ENCODE results near the gene FKBP11. TPM values are rescaled to one million over a fixed set of nuclear protein-coding genes. Genes with fewer than 3 reads are reported as not detected.
"Not testable (repeated sequence)": the region's sequence is repeated elsewhere in the genome, so short reads cannot be mapped to it uniquely, and the experiment has no call there.

FKBP11 gene
- total RNA-seq, 1 experiment from 2014 or later: 83.2 TPM

GRCh38 chr12:48910196-48910595 lies 15.1 kb downstream of the FKBP11 start:
- intact Hi-C loops (cut with micrococcal nuclease; ENCODE audit: unreplicated experiment): loop anchor here (1.0 kb wide), 2 partner anchors 14 to 19 kb away; no protein-coding TSS in a partner anchor
- H3K27me3 ChIP-seq (replicated peaks; ENCODE audit: control insufficient read depth, insufficient read depth, low read length): no peaks in the 10 kb centered on the region
- H3K36me3 ChIP-seq (ENCODE audit: control insufficient read depth, insufficient read depth, low read length): no peaks in the 10 kb centered on the region
- TF ChIP-seq CTCF (IDR thresholded peaks at IDR 0.05; ENCODE audit: insufficient read depth in 1 of 2, low read depth in 1 of 2, low read length in 1 of 2, severe bottlenecking in 1 of 2, unreplicated experiment in 1 of 2): no peak
- BruUV-seq (replicated peaks): no TSS peak
- CTCF ChIA-PET: interaction anchor here (1.1 to 2.4 kb wide), 4 partner anchors 11 to 57 kb away, joined by 4 to 23 read pairs (median 7); partner anchors contain the start of gene FKBP11
- Mint-ChIP-seq H3K27ac (ENCODE audit: unreplicated experiment) (no peak overlapping the region), H3K27me3 (ENCODE audit: insufficient read depth, unreplicated experiment) (no peaks in the 10 kb centered on the region), H3K4me1 (ENCODE audit: low read depth, unreplicated experiment) (peaks cover 23% of the 10 kb centered on the region), H3K36me3 (ENCODE audit: insufficient read depth, unreplicated experiment) (peaks cover 6% of the 10 kb centered on the region), H3K4me3 (ENCODE audit: unreplicated experiment) (peak overlapping the region; percentile 6), H3K9me3 (ENCODE audit: unreplicated experiment) (no peaks in the 10 kb centered on the region)
- DNase-seq: peak; percentile 68
- no peak overlapping the region for H3K4me3 ChIP-seq (ENCODE audit: low read depth, low read length)
- H3K9me3 ChIP-seq: no peaks in the 10 kb centered on the region
- POLR2A ChIA-PET: interaction anchor here (0.7 to 2.1 kb wide), 3 partner anchors 15 to 120 kb away, joined by 3 to 7 read pairs (median 5); partner anchors contain the start of gene FKBP11
- H3K4me1 ChIP-seq: peaks cover 43% of the 10 kb centered on the region

GRCh38 chr12:48909698-48910097 lies 15.6 kb downstream of the FKBP11 start:
- peaks cover 23% of the 10 kb centered on the region for H3K4me1 Mint-ChIP-seq (ENCODE audit: low read depth, unreplicated experiment)
- H3K9me3 Mint-ChIP-seq (ENCODE audit: unreplicated experiment); H3K9me3 ChIP-seq; DNase-seq; H3K27me3 Mint-ChIP-seq (ENCODE audit: insufficient read depth, unreplicated experiment); BruUV-seq (replicated peaks); H3K36me3 Mint-ChIP-seq (ENCODE audit: insufficient read depth, unreplicated experiment); H3K27me3 ChIP-seq (replicated peaks; ENCODE audit: control insufficient read depth, insufficient read depth, low read length); H3K4me3 ChIP-seq (ENCODE audit: low read depth, low read length); H3K27ac Mint-ChIP-seq (ENCODE audit: unreplicated experiment); H3K36me3 ChIP-seq (ENCODE audit: control insufficient read depth, insufficient read depth, low read length): not testable (repeated sequence)
- peaks cover 43% of the 10 kb centered on the region for H3K4me1 ChIP-seq
- intact Hi-C loops (cut with micrococcal nuclease; ENCODE audit: unreplicated experiment): loop anchor here (1.0 kb wide), 2 partner anchors 15 to 18 kb away; no protein-coding TSS in a partner anchor
- POLR2A ChIA-PET: interaction anchor here (0.7 to 2.1 kb wide), 4 partner anchors 15 to 120 kb away, joined by 3 to 7 read pairs (median 4); partner anchors contain the start of gene FKBP11
- CTCF ChIA-PET: interaction anchor here (1.1 to 2.4 kb wide), 4 partner anchors 12 to 57 kb away, joined by 4 to 23 read pairs (median 7); partner anchors contain the start of gene FKBP11
- peak overlapping the region; percentile 6 for H3K4me3 Mint-ChIP-seq (ENCODE audit: unreplicated experiment)

- DNase-seq: no peak
- ChIA-PET POLR2A (no interaction called here), CTCF (interaction anchor here (1.0 to 1.1 kb wide), 3 partner anchors 16 to 54 kb away, joined by 3 to 6 read pairs (median 6); no protein-coding TSS in a partner anchor)
- BruUV-seq (replicated peaks): no TSS peak
- H3K4me1 Mint-ChIP-seq (ENCODE audit: low read depth, unreplicated experiment): peaks cover 23% of the 10 kb centered on the region
- peaks cover 6% of the 10 kb centered on the region for H3K36me3 Mint-ChIP-seq (ENCODE audit: insufficient read depth, unreplicated experiment)
- Histone ChIP-seq H3K27me3 (replicated peaks; ENCODE audit: control insufficient read depth, insufficient read depth, low read length) (no peaks in the 10 kb centered on the region), H3K4me1 (peaks cover 43% of the 10 kb centered on the region), H3K9me3 (no peaks in the 10 kb centered on the region), H3K4me3 (ENCODE audit: low read depth, low read length) (no peak overlapping the region), H3K36me3 (ENCODE audit: control insufficient read depth, insufficient read depth, low read length) (no peaks in the 10 kb centered on the region)
- intact Hi-C loops (cut with micrococcal nuclease; ENCODE audit: unreplicated experiment): no loop called here
- H3K27me3 Mint-ChIP-seq (ENCODE audit: insufficient read depth, unreplicated experiment): no peaks in the 10 kb centered on the region
- no peak overlapping the region for H3K27ac Mint-ChIP-seq (ENCODE audit: unreplicated experiment)
- TF ChIP-seq CTCF (IDR thresholded peaks at IDR 0.05; ENCODE audit: insufficient read depth in 1 of 2, low read depth in 1 of 2, low read length in 1 of 2, severe bottlenecking in 1 of 2, unreplicated experiment in 1 of 2): no peak
- H3K4me3 Mint-ChIP-seq (ENCODE audit: unreplicated experiment): peak overlapping the region; percentile 3
- no peaks in the 10 kb centered on the region for H3K9me3 Mint-ChIP-seq (ENCODE audit: unreplicated experiment)
Measured at GRCh38 chr12:48907245-48907644, 18.0 kb downstream of the FKBP11 start.
